Neural cell (in vitro differentiated cells): ENCODE measurements around the gene GRHL3. TPM values are rescaled to one million over a fixed set of nuclear protein-coding genes. Genes with fewer than 3 reads are reported as not detected.

Experiments
- H2AFZ ChIP-seq: fragments of 200-600, 300-800 bp; sonication (generic), shearing (Covaris generic); 2 replicates; pipeline ENCODE4 v1.6.0; 2014; ENCODE audit warnings: low read depth, mild to moderate bottlenecking, antibody characterized with exemption, low read length, moderate library complexity
- H3F3A ChIP-seq: fragments of 200-600 bp; shearing (Covaris generic); 2 replicates; pipeline ENCODE4 v1.6.1; 2016; ENCODE audit warnings: mild to moderate bottlenecking, moderate library complexity, mixed read lengths, antibody characterized with exemption, low read length; ENCODE audit not compliant: insufficient read depth, poor library complexity, severe bottlenecking
- H3K27ac ChIP-seq: fragments of 200-600, 300-800 bp; sonication (generic), shearing (Covaris generic); 2 replicates; pipeline ENCODE4 v1.5.1; 2014; ENCODE audit warnings: mild to moderate bottlenecking, low read length, moderate library complexity
- H3K27me3 ChIP-seq: fragments of 300-800, 200-600 bp; sonication (generic), shearing (Covaris generic); 2 replicates; pipeline ENCODE4 v1.6.0; 2014; ENCODE audit warnings: mild to moderate bottlenecking, low read depth, low read length, moderate library complexity; ENCODE audit not compliant: insufficient read depth
- H3K36me3 ChIP-seq: fragments of 300-800, 200-600 bp; sonication (generic), shearing (Covaris generic); 2 replicates; pipeline ENCODE4 v1.5.1; 2014; ENCODE audit warnings: mild to moderate bottlenecking, antibody characterized with exemption, low read length, moderate library complexity; ENCODE audit not compliant: insufficient read depth
- H3K4me2 ChIP-seq: fragments of 300-800, 200-600 bp; sonication (generic), shearing (Covaris generic); 2 replicates; pipeline ENCODE4 v1.6.0; 2014; ENCODE audit warnings: mild to moderate bottlenecking, low read length
- H3K4me3 ChIP-seq: fragments of 300-800, 200-600 bp; sonication (generic), shearing (Covaris generic); 2 replicates; pipeline ENCODE4 v1.5.1; 2014; ENCODE audit warnings: mild to moderate bottlenecking, low read length, moderate library complexity
- H3K79me2 ChIP-seq: fragments of 200-600 bp; shearing (Covaris generic); replicated peaks from 2 replicates; pipeline ENCODE4 v1.6.0; 2014; ENCODE audit warnings: mild to moderate bottlenecking, low read length, moderate library complexity; ENCODE audit not compliant: insufficient read depth
- H3K9ac ChIP-seq: fragments of 300-800, 200-600 bp; sonication (generic), shearing (Covaris generic); 2 replicates; pipeline ENCODE4 v1.6.1; 2016; ENCODE audit warnings: mild to moderate bottlenecking, low read length, mixed read lengths
- H3K9me2 ChIP-seq: fragments of 200-600 bp; shearing (Covaris generic); 2 replicates; pipeline ENCODE4 v1.6.1; 2016; ENCODE audit warnings: mild to moderate bottlenecking, low read length, mixed read lengths; ENCODE audit not compliant: insufficient read depth
- H3K9me3 ChIP-seq: fragments of 200-600, 300-800 bp; sonication (generic), shearing (Covaris generic); 2 replicates; pipeline ENCODE4 v1.6.1; 2016; ENCODE audit warnings: mild to moderate bottlenecking, mixed run types, low read length, moderate library complexity, mixed read lengths
- H4K20me1 ChIP-seq: fragments of 200-600 bp; shearing (Covaris generic); 2 replicates; pipeline ENCODE4 v1.6.1; 2016; ENCODE audit warnings: mild to moderate bottlenecking, mixed run types; ENCODE audit not compliant: insufficient read depth
- EP300 ChIP-seq: fragments of 450-650 bp; conservative IDR thresholded peaks from 2 replicates; pipeline ENCODE4 v1.6.1; 2014; ENCODE audit warnings: antibody characterized with exemption, mild to moderate bottlenecking, moderate library complexity; ENCODE audit not compliant: poor library complexity, severe bottlenecking
- EZH2 ChIP-seq: fragments of 200-600, 300-800 bp; shearing (Covaris generic), sonication (generic); IDR thresholded peaks from 2 replicates; pipeline ENCODE4 v1.6.1; 2014; ENCODE audit warnings: antibody characterized with exemption, low read length, borderline replicate concordance, mild to moderate bottlenecking; ENCODE audit not compliant: insufficient read depth, poor library complexity, severe bottlenecking
- MXI1 ChIP-seq: fragments of 450-650 bp; conservative IDR thresholded peaks from 2 replicates; pipeline ENCODE4 v1.6.1; 2014; ENCODE audit warnings: antibody characterized with exemption, mild to moderate bottlenecking; ENCODE audit not compliant: poor library complexity, severe bottlenecking
- POLR2AphosphoS5 ChIP-seq: IDR thresholded peaks from 2 replicates; pipeline ENCODE4 v1.6.1; 2012
- RAD21 ChIP-seq: fragments of 450-650 bp; conservative IDR thresholded peaks from 2 replicates; pipeline ENCODE4 v1.6.1; 2014; ENCODE audit warnings: antibody characterized with exemption, mild to moderate bottlenecking, moderate library complexity
- REST ChIP-seq: IDR thresholded peaks from 2 replicates; pipeline ENCODE4 v1.6.1; 2012; ENCODE audit warnings: borderline replicate concordance
- SMC3 ChIP-seq: fragments of 450-650 bp; conservative IDR thresholded peaks from 2 replicates; pipeline ENCODE4 v1.6.1; 2014; ENCODE audit warnings: antibody characterized with exemption, mild to moderate bottlenecking, moderate library complexity; ENCODE audit not compliant: poor library complexity
- TAF1 ChIP-seq: IDR thresholded peaks from 2 replicates; pipeline ENCODE4 v1.6.1; 2012; ENCODE audit warnings: low read depth
- polyA plus RNA-seq: library from polyadenylated mRNA; depleted of rRNA; stranded (reverse); fragments of >200 nt; gene quantifications from 2 replicates; pipeline ENCODE4 v1.2.3, GENCODE V29; 2014
- TF ChIP-seq, protein P1 (sequence below): fragments of 450-650 bp; IDR thresholded peaks from 2 replicates; pipeline ENCODE4 v1.5.1; 2014; ENCODE audit warnings: antibody characterized with exemption, mild to moderate bottlenecking, moderate library complexity; ENCODE audit not compliant: poor library complexity, severe bottlenecking

GRHL3 gene
- polyA plus RNA-seq, 1 donor from 2014 or later, result not detected

- Histone ChIP-seq H3K9me2 (no peaks in the 10 kb centered on the region), H3K9me3 (no peaks in the 10 kb centered on the region), H3F3A (no peaks in the 10 kb centered on the region), H2AFZ (no peak overlapping the region), H3K4me3 (no peak overlapping the region), H3K79me2 (no peaks in the 10 kb centered on the region), H3K27me3 (no peaks in the 10 kb centered on the region), H3K27ac (no peak overlapping the region), H3K4me2 (no peak overlapping the region), H3K9ac (no peak overlapping the region), H3K36me3 (no peaks in the 10 kb centered on the region), H4K20me1 (no peaks in the 10 kb centered on the region)
- TF ChIP-seq POLR2AphosphoS5, result no peak
- TF ChIP-seq RAD21, result no peak
- TF ChIP-seq, protein P1, sequence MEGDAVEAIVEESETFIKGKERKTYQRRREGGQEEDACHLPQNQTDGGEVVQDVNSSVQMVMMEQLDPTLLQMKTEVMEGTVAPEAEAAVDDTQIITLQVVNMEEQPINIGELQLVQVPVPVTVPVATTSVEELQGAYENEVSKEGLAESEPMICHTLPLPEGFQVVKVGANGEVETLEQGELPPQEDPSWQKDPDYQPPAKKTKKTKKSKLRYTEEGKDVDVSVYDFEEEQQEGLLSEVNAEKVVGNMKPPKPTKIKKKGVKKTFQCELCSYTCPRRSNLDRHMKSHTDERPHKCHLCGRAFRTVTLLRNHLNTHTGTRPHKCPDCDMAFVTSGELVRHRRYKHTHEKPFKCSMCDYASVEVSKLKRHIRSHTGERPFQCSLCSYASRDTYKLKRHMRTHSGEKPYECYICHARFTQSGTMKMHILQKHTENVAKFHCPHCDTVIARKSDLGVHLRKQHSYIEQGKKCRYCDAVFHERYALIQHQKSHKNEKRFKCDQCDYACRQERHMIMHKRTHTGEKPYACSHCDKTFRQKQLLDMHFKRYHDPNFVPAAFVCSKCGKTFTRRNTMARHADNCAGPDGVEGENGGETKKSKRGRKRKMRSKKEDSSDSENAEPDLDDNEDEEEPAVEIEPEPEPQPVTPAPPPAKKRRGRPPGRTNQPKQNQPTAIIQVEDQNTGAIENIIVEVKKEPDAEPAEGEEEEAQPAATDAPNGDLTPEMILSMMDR, result no peak
Measured at GRCh38 chr1:24393892-24394291, 74.7 kb downstream of the GRHL3 start.

GRCh38 chr1:24400065-24400464 lies 80.9 kb downstream of the GRHL3 start:
- no peaks in the 10 kb centered on the region for H3K9me2 ChIP-seq
- H3K9me3 ChIP-seq, result no peaks in the 10 kb centered on the region
- H3F3A ChIP-seq, result no peaks in the 10 kb centered on the region
- H3K9ac ChIP-seq, result no peak overlapping the region
- no peak overlapping the region for H3K4me3 ChIP-seq
- no peaks in the 10 kb centered on the region for H4K20me1 ChIP-seq
- H2AFZ ChIP-seq, result no peak overlapping the region
- H3K27me3 ChIP-seq, result no peaks in the 10 kb centered on the region
- H3K79me2 ChIP-seq, result no peaks in the 10 kb centered on the region
- H3K4me2 ChIP-seq, result no peak overlapping the region
- no peak for TF ChIP-seq RAD21
- no peak overlapping the region for H3K27ac ChIP-seq
- H3K36me3 ChIP-seq, result no peaks in the 10 kb centered on the region

DNA sequence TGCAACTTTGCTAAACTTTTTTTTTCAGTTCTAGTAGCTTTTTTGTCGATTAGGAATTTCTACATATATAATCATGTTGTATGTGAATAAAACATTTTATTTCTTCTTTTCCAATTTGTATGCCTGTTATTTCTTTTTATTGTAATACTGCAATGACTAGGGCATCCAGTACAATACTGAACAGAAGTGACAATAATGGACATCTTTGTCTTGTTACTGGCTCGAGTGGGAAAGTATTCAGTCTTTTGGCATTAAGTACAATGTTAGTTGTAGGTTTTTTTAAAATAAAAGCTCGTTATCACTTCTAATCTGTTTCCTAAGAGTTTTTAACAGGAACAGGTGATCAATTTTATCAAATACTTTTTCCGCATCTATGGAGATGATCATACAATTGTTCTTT lies 84.6 kb downstream of the GRHL3 start:
- TF ChIP-seq EP300 (no peak), TAF1 (no peak), RAD21 (no peak), POLR2AphosphoS5 (no peak), SMC3 (no peak), EZH2 (no peak), REST (no peak), MXI1 (no peak)
- TF ChIP-seq, protein P1, result no peak
- H3K9me2 ChIP-seq, result no peaks in the 10 kb centered on the region
- no peaks in the 10 kb centered on the region for H3K79me2 ChIP-seq
- no peak overlapping the region for H3K4me3 ChIP-seq
- no peak overlapping the region for H3K4me2 ChIP-seq
- H4K20me1 ChIP-seq, result no peaks in the 10 kb centered on the region
- no peaks in the 10 kb centered on the region for H3F3A ChIP-seq
- H3K9me3 ChIP-seq, result no peaks in the 10 kb centered on the region
- no peaks in the 10 kb centered on the region for H3K36me3 ChIP-seq
- H3K9ac ChIP-seq, result no peak overlapping the region
- no peak overlapping the region for H2AFZ ChIP-seq
- H3K27me3 ChIP-seq, result no peaks in the 10 kb centered on the region
- no peak overlapping the region for H3K27ac ChIP-seq
